ENCODE measurements around the gene SYT1.

The SYT1 gene

GRCh38 chr12:79444089-79444488 lies 579.5 kb downstream of the SYT1 start:
- H3K4me3 ChIP-seq (ENCODE audit: low read depth, low read length) = no peak overlapping the region
- no peaks in the 10 kb centered on the region for H3K27me3 ChIP-seq (replicated peaks)
- in situ Hi-C loops (cut with HindIII; ENCODE audit: low pct_ligation_motif_present, low sequenced_read_pairs) = no loop called here
- TF ChIP-seq CTCF (IDR thresholded peaks at IDR 0.05; ENCODE audit: low read depth, low read length, missing control alignments) = no peak
- DNase-seq = peak; percentile 44
- no peak overlapping the region for H3K27ac ChIP-seq
- no peaks in the 10 kb centered on the region for H3K36me3 ChIP-seq (replicated peaks)

- DNase-seq = no peak
- Histone ChIP-seq H3K27ac (no peak overlapping the region), H3K36me3 (replicated peaks) (no peaks in the 10 kb centered on the region), H3K4me3 (ENCODE audit: low read depth, low read length) (no peak overlapping the region), H3K27me3 (replicated peaks) (no peaks in the 10 kb centered on the region)
- in situ Hi-C loops (cut with HindIII; ENCODE audit: low pct_ligation_motif_present, low sequenced_read_pairs) = no loop called here
- no peak for TF ChIP-seq CTCF (IDR thresholded peaks at IDR 0.05; ENCODE audit: low read depth, low read length, missing control alignments)
These were observed 584.2 kb downstream of the SYT1 start for GRCh38 chr12:79448816-79449215.

GRCh38 chr12:79451365-79451764 lies 586.8 kb downstream of the SYT1 start:
- H3K36me3 ChIP-seq (replicated peaks) = no peaks in the 10 kb centered on the region
- H3K27me3 ChIP-seq (replicated peaks) = no peaks in the 10 kb centered on the region
- DNase-seq = no peak
- no peak overlapping the region for H3K4me3 ChIP-seq (ENCODE audit: low read depth, low read length)
- H3K27ac ChIP-seq = peak overlapping the region; percentile 89
- in situ Hi-C loops (cut with HindIII; ENCODE audit: low pct_ligation_motif_present, low sequenced_read_pairs) = no loop called here
- TF ChIP-seq CTCF (IDR thresholded peaks at IDR 0.05; ENCODE audit: low read depth, low read length, missing control alignments) = no peak

- Histone ChIP-seq H3K27ac (peak overlapping the region; percentile 89), H3K4me3 (ENCODE audit: low read depth, low read length) (no peak overlapping the region), H3K27me3 (replicated peaks) (no peaks in the 10 kb centered on the region), H3K36me3 (replicated peaks) (no peaks in the 10 kb centered on the region)
- peak; percentile 97 for DNase-seq
- TF ChIP-seq CTCF (IDR thresholded peaks at IDR 0.05; ENCODE audit: low read depth, low read length, missing control alignments) = no peak
- in situ Hi-C loops (cut with HindIII; ENCODE audit: low pct_ligation_motif_present, low sequenced_read_pairs) = no loop called here
These were observed 587.4 kb downstream of the SYT1 start for GRCh38 chr12:79451978-79452377.

GRCh38 chr12:79452906-79453305 lies 588.3 kb downstream of the SYT1 start:
- Histone ChIP-seq H3K4me3 (ENCODE audit: low read depth, low read length) (no peak overlapping the region), H3K27me3 (replicated peaks) (no peaks in the 10 kb centered on the region), H3K27ac (peak overlapping the region; percentile 89), H3K36me3 (replicated peaks) (no peaks in the 10 kb centered on the region)
- in situ Hi-C loops (cut with HindIII; ENCODE audit: low pct_ligation_motif_present, low sequenced_read_pairs) = no loop called here
- no peak for TF ChIP-seq CTCF (IDR thresholded peaks at IDR 0.05; ENCODE audit: low read depth, low read length, missing control alignments)
- DNase-seq = no peak

GRCh38 chr12:79453820-79454219 lies 589.2 kb downstream of the SYT1 start:
- no peak for DNase-seq

More at GRCh38 chr12:79453820-79454219, 589.2 kb downstream of the SYT1 start:
- Histone ChIP-seq H3K27me3 (replicated peaks) (no peaks in the 10 kb centered on the region), H3K27ac (peak overlapping the region; percentile 73), H3K4me3 (ENCODE audit: low read depth, low read length) (peak overlapping the region; percentile 21), H3K36me3 (replicated peaks) (no peaks in the 10 kb centered on the region)
- no peak for TF ChIP-seq CTCF (IDR thresholded peaks at IDR 0.05; ENCODE audit: low read depth, low read length, missing control alignments)
- in situ Hi-C loops (cut with HindIII; ENCODE audit: low pct_ligation_motif_present, low sequenced_read_pairs) = no loop called here
